Skeletal muscle tissue (tissue), 4 donors: Measurements from ENCODE around the gene ZC3H12C. TPM values are rescaled to one million over a fixed set of nuclear protein-coding genes. Genes with fewer than 3 reads are reported as not detected.

ENCODE experiments used
- H3K27ac ChIP-seq: one replicate; pipeline ENCODE4 v1.7.0; 2013; ENCODE audit warnings: mild to moderate bottlenecking, low read depth, low read length, inconsistent platforms
- H3K27me3 ChIP-seq, 3 donors: one replicate each; pipeline ENCODE4 v1.7.0; 2013; ENCODE audit warnings: low read length in 3 of 3; ENCODE audit not compliant: control insufficient read depth in 3 of 3, insufficient read depth in 3 of 3
- H3K36me3 ChIP-seq, 3 donors: one replicate each; pipeline ENCODE4 v1.7.0; 2013; ENCODE audit warnings: low read length in 3 of 3; ENCODE audit not compliant: control insufficient read depth in 3 of 3, insufficient read depth in 3 of 3
- H3K4me1 ChIP-seq, 3 donors: one replicate each; pipeline ENCODE4 v1.7.0; 2013; ENCODE audit warnings: low read length in 3 of 3, mild to moderate bottlenecking in 3 of 3; ENCODE audit not compliant: control insufficient read depth in 3 of 3, insufficient read depth in 3 of 3
- H3K4me3 ChIP-seq, 3 donors: one replicate each; pipeline ENCODE4 v1.7.0; 2013; ENCODE audit warnings: low read length in 3 of 3
- H3K9ac ChIP-seq, 3 donors: one replicate each; pipeline ENCODE4 v1.7.0; 2013; ENCODE audit warnings: low read length in 3 of 3, mild to moderate bottlenecking in 3 of 3, moderate library complexity in 2 of 3, low read depth in 1 of 3
- H3K9me3 ChIP-seq, 3 donors: one replicate each; pipeline ENCODE4 v1.7.0; 2013; ENCODE audit warnings: low read length in 3 of 3; ENCODE audit not compliant: control insufficient read depth in 3 of 3
- total RNA-seq: library from RNA; depleted of rRNA; stranded (reverse); fragments of >200 nt; gene quantifications from one replicate; pipeline ENCODE4 v1.2.3, GENCODE V29; 2014
- donor health status: Osteomylitis.

The ZC3H12C gene
- total RNA-seq, 1 donor from 2014 or later = 13.6 TPM

DNA sequence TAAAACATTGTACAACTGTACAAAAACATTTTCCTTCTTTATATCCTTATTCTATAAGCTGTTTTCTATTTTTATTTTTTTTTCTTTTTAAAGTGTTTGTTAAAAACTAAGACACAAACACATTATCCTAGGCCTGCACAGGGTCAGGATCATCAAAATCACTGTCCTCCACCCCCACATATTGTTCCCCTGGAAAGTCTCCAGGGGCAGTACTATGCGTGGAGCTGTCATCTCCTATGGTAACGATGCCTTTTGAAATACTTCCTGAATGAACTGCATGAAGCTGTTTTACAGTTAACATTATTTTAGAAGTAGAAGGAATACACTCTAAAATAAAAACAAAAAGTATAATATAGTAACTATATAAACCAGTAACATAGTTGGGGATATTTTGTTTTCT, 67.2 kb downstream of the ZC3H12C start:
- Histone ChIP-seq H3K4me3 (no peak overlapping the region), H3K36me3 (peaks cover 14 to 41% (median 38%) of the 10 kb centered on the region in 3 donors), H3K9ac (no peak overlapping the region), H3K27me3 (no peaks in the 10 kb centered on the region), H3K4me1 (no peaks in the 10 kb centered on the region), H3K9me3 (no peaks in the 10 kb centered on the region), H3K27ac (no peak overlapping the region)

- Histone ChIP-seq H3K4me1 (no peaks in the 10 kb centered on the region), H3K36me3 (peaks cover 14 to 41% (median 41%) of the 10 kb centered on the region in 3 donors), H3K9me3 (no peaks in the 10 kb centered on the region), H3K27ac (no peak overlapping the region), H3K27me3 (no peaks in the 10 kb centered on the region), H3K9ac (no peak overlapping the region), H3K4me3 (no peak overlapping the region)
Measured at GRCh38 chr11:110161061-110161460, 67.9 kb downstream of the ZC3H12C start.

DNA sequence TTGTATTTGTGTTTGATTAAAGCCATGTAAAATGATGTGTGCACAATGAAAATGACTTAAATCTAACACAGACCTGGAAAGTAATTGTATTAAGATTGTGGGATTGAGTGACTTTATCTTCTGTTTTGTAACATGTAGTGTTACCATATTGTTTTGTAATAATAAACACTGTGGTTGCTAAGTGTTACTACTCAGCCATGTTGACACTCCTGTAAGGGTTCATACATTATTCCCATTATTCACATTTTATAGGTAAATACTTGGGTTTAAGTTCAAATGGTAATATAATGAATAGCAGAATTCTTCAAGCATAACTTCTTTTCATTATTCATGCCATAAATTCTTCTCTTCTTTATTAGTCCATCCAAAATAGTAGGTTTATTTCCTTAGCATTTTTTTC, 69.0 kb downstream of the ZC3H12C start:
- Histone ChIP-seq H3K27ac (no peak overlapping the region), H3K9me3 (no peaks in the 10 kb centered on the region), H3K4me3 (no peak overlapping the region), H3K4me1 (no peaks in the 10 kb centered on the region), H3K27me3 (no peaks in the 10 kb centered on the region), H3K9ac (no peak overlapping the region), H3K36me3 (peaks cover 14 to 41% (median 41%) of the 10 kb centered on the region in 3 donors)

- Histone ChIP-seq H3K27ac (no peak overlapping the region), H3K9ac (no peak overlapping the region), H3K9me3 (no peaks in the 10 kb centered on the region), H3K36me3 (peaks cover 8 to 26% (median 26%) of the 10 kb centered on the region in 3 donors), H3K27me3 (no peaks in the 10 kb centered on the region), H3K4me1 (no peaks in the 10 kb centered on the region), H3K4me3 (no peak overlapping the region)
Measured at GRCh38 chr11:110165039-110165925, 72.1 kb downstream of the ZC3H12C start.

GRCh38 chr11:110168033-110168803, 75.0 kb downstream of the ZC3H12C start:
- Histone ChIP-seq H3K27me3 (no peaks in the 10 kb centered on the region), H3K4me3 (no peak overlapping the region), H3K9me3 (no peaks in the 10 kb centered on the region), H3K9ac (no peak overlapping the region), H3K4me1 (no peaks in the 10 kb centered on the region), H3K36me3 (peaks cover 8 to 20% (median 18%) of the 10 kb centered on the region in 3 donors), H3K27ac (no peak overlapping the region)

DNA sequence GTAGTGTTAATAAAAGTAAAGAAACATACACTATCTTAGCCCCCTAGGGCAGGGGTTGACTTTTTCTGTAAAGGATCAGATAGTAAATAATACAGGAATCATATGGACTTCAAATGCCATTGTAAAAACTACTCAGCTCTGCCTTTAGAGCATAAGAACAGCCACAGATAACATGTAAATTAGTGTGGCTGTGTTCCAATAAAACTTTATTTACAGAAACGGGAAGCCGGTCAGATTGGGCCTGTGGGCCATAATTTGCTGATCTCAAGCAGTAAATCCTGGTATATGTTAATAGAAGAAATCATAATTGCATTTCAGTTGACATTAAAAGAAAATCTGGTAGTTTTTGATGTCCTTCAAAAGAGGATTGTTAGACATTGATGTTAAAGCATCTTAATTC, 76.5 kb downstream of the ZC3H12C start:
- Histone ChIP-seq H3K9me3 (no peaks in the 10 kb centered on the region), H3K9ac (no peak overlapping the region), H3K4me1 (peaks cover 3 to 6% (median 5%) of the 10 kb centered on the region in 3 donors), H3K27me3 (no peaks in the 10 kb centered on the region), H3K4me3 (no peak overlapping the region), H3K27ac (no peak overlapping the region), H3K36me3 (peaks cover 6 to 10% (median 8%) of the 10 kb centered on the region in 3 donors)

DNA sequence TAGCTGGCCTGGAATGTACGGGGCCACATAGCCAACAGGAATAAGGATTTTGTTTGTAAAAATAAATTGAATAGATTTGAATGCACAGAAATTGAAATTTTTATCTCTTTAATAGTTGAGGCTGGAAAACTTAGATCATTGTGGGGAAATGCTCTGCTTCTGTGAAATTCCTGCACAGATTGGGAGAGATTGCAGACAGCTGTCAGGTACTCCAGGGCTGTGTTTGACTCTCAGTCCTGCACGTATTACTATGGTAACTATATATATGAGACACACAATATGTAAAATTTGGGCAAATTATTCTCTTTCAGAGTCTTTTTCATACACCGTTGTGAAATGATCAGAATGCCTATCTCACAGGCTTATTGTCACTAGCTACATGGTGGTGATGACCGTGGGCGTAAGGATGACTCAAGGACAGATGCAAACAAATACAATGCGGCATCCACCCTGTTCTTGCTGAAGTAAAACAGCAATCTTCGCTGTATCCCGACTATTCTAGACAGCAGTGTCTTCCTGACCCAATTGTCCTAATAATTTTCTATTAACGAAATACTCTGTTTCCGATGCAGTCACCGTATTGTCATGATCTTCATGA, 79.4 kb downstream of the ZC3H12C start:
- Histone ChIP-seq H3K4me1 (peaks cover 3 to 6% (median 5%) of the 10 kb centered on the region in 3 donors), H3K27ac (no peak overlapping the region), H3K36me3 (no peaks in the 10 kb centered on the region), H3K9me3 (no peaks in the 10 kb centered on the region), H3K9ac (no peak overlapping the region), H3K4me3 (no peak overlapping the region), H3K27me3 (no peaks in the 10 kb centered on the region)

GRCh38 chr11:110173811-110174644, 80.8 kb downstream of the ZC3H12C start:
- H3K9ac ChIP-seq = no peak overlapping the region
- peaks cover 3 to 6% (median 5%) of the 10 kb centered on the region in 3 donors for H3K4me1 ChIP-seq
- no peaks in the 10 kb centered on the region for H3K27me3 ChIP-seq
- peak overlapping the region; percentile 8 to 42 (median 15) for H3K4me3 ChIP-seq
- H3K27ac ChIP-seq = no peak overlapping the region
- H3K36me3 ChIP-seq = no peaks in the 10 kb centered on the region
- no peaks in the 10 kb centered on the region for H3K9me3 ChIP-seq

- peaks cover 3 to 6% (median 5%) of the 10 kb centered on the region in 3 donors for H3K4me1 ChIP-seq
- no peaks in the 10 kb centered on the region for H3K27me3 ChIP-seq
- H3K9ac ChIP-seq = no peak overlapping the region
- H3K27ac ChIP-seq = no peak overlapping the region
- no peaks in the 10 kb centered on the region for H3K36me3 ChIP-seq
- H3K4me3 ChIP-seq = no peak overlapping the region
- H3K9me3 ChIP-seq = no peaks in the 10 kb centered on the region
Measured at GRCh38 chr11:110174645-110175310, 81.6 kb downstream of the ZC3H12C start.
